GM18511 (cell line): Measurements from ENCODE around the gene TRIM29.

ENCODE experiments used
- ATAC-seq: cut with Tn5 transposase; IDR thresholded peaks from one replicate; pipeline ENCODE4 v1.9.1; 2021; ENCODE audit warnings: mild to moderate bottlenecking, moderate library complexity; ENCODE audit not compliant: unreplicated experiment

TRIM29 gene

DNA sequence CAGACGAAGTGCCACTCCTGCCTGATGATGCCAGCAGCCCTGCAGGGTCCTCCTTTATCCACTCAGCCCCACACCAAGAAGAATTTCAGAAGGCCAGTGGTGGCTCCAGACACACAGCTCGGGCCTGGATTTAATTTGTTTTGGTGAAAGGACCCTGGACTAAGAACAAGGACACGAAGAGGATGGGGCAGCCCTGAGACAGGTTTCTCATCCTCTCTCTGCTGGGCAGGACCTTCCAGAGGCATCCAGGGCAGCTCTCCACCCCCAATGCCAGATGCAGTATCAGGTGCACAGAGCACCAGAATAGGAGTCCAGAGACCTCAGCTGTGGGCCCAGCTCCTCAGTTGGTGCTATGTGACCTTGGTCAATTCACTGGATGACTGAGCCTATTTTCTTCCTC is 72.0 kb downstream of the TRIM29 start:
- no peak for ATAC-seq

DNA sequence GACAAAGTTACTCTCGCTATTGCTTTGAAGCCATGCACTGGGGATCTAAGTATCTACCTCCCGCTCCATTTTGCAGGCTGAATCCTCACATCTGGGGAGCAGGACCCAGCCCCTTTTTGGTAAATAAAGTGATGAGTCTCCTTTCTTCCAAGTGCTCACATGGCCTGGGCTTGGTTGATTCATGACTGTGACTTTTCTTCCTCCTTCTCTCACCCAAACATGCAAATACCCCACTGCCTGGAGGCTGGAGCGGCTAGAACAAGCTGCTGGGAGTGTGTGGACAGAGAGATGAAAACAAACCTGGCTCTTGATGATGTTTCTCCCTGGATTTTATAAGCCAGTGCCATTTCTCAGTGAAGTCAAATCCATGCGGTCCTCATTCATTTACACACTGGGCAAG is 72.7 kb downstream of the TRIM29 start:
- ATAC-seq: no peak

DNA sequence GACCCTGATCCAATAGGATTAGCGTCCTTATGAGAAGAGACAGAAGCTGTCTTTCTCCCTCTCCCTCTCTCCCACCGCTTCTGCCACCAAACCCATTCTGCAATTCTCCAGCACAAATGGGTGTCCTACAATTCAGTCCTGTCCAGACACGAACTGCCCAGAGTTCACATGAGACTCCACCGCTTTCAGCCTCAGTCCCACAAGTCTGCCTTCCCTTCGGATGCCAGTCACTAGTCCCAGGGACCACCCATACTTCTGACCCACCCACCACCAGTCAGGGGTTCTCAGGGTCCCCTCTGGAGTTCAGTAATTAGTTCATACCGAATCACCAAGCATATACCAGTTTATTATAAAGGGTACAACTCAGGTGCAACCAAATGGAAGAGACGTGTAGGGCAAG is 73.6 kb downstream of the TRIM29 start:
- ATAC-seq: no peak

DNA sequence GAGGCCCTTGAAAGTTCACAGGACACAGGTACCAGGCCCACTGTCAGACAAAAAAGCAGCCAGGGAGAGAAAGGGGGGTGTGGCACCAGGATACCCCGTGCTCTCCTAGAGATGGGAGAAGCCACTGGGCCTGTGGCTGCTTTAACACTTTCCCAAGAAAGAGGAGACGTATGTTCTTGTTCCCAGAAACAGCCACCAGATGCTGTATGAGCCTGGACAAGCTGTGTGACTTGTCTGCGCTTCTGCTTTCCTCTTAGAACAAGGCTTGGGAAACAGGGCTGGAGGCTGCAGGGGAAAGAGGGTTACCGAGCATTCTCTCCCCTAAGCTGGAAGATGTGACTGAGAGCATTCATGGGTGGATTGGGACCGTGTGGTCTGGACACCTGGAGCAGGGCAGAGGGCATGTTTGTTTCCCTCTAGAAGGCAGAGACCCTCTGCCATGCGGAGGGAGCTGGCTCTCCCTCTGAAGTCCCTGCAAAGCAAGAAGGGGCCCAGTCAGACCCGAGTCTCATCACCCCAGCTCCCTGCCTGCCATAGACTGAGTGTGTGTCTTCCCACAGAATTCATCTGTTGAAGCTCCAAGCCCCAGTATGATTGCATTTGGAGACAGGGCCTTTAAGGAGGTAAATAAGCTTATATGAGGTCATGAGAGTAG is 74.1 kb downstream of the TRIM29 start:
- no peak for ATAC-seq

DNA sequence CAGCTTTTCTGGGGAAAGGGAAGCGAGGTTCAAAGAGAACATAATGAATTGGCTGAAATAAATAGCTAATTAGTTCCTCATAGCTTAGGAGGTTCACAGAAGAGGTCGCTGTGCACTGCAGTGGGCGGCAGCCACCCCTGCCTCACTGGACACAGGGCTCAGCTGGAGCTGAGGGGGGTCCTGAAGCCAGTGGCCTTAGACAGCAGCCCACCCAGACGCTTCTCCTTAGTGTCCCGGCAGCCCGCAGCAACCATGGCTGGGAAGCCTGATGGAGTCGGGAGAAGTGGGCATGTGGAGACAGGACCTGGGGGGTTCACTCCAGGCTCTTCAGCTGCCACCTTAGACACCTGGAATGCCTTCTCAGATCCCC is 75.4 kb downstream of the TRIM29 start:
- no peak for ATAC-seq

DNA sequence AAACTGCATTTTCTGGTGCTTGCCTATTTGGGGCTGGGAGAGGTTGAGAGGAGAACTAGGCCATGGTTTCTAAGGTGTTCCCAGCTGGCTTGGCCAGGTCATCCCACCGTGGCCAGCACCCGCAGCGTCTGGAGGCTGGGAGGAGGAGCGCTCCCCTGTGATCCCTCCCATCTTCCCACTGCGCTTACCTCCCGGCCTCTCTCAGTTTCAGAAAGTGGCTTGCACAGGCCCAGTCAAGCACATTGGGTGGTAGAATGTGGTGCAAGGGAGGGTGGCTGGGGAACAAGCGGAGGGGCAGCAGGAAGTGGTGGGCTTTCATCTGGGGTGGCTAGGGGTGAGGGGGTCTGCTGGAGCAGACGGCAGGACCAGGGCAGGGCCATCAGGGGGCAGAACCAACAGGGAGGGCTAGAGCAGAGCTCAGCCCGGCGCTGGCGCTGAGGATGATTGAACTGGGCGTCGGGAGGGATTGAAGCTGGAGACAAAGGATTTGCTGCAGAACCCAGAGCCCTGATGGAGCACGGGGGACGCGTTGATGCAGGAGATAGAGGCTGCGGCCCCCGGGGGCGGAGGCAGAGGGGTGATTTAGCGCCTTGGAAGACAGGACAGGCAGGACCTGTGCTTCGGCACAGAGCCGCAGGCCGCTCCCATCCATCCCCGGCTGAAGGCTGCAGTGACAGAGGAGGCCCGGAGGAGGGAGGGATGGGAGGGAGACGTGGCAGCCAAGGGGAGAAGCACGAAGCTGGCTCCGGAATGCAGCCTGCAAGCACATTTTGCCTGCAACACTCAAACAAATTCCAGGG is 76.0 kb downstream of the TRIM29 start:
- no peak for ATAC-seq
